ENCODE results near the gene MR1. TPM values are rescaled to one million over a fixed set of nuclear protein-coding genes. Genes with fewer than 3 reads are reported as not detected.
A peak's percentile ranks its signal among the peaks of the same experiment; 100 is the strongest.

The MR1 gene
- total RNA-seq, 2 donors from 2014 or later: 3.0 to 8.7 TPM

GRCh38 chr1:181094416-181095212 lies 60.8 kb downstream of the MR1 start:
- Histone ChIP-seq H3K27ac (peak overlapping the region; percentile 10), H3K9ac (ENCODE audit: low read depth in 2 of 2, low read length in 2 of 2) (no peak overlapping the region), H3K27me3 (no peaks in the 10 kb centered on the region), H3K9me3 (no peaks in the 10 kb centered on the region), H3K4me1 (peaks cover 4% of the 10 kb centered on the region), H3K36me3 (no peaks in the 10 kb centered on the region), H3K4me3 (no peak overlapping the region)
- no peak for DNase-seq
- intact Hi-C loops (cut with DNase I): no loop called here
- TF ChIP-seq, protein P1, sequence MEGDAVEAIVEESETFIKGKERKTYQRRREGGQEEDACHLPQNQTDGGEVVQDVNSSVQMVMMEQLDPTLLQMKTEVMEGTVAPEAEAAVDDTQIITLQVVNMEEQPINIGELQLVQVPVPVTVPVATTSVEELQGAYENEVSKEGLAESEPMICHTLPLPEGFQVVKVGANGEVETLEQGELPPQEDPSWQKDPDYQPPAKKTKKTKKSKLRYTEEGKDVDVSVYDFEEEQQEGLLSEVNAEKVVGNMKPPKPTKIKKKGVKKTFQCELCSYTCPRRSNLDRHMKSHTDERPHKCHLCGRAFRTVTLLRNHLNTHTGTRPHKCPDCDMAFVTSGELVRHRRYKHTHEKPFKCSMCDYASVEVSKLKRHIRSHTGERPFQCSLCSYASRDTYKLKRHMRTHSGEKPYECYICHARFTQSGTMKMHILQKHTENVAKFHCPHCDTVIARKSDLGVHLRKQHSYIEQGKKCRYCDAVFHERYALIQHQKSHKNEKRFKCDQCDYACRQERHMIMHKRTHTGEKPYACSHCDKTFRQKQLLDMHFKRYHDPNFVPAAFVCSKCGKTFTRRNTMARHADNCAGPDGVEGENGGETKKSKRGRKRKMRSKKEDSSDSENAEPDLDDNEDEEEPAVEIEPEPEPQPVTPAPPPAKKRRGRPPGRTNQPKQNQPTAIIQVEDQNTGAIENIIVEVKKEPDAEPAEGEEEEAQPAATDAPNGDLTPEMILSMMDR (IDR thresholded peaks at IDR 0.05): no peak

DNA sequence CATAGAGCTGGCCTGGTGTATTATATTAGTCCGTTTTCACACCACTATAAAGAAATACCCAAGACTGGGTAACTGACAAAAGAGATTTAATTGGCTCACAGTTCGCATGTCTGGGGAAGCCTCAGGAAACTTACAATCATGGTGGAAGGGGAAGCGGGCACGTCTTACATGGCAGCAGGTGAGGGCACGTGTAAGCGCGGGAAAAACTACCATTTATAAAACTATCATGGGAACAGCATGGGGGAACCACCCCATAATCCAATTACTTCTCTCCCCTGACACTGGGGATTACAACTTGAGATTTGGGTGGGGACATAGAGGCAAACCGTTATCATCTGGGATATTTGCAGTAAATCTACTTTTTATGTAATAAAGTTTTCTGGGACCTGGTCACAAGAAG lies 61.5 kb downstream of the MR1 start:
- Histone ChIP-seq H3K4me1 (peaks cover 4% of the 10 kb centered on the region), H3K27me3 (no peaks in the 10 kb centered on the region), H3K27ac (no peak overlapping the region), H3K4me3 (no peak overlapping the region), H3K9ac (ENCODE audit: low read depth in 2 of 2, low read length in 2 of 2) (no peak overlapping the region), H3K9me3 (no peaks in the 10 kb centered on the region), H3K36me3 (no peaks in the 10 kb centered on the region)
- intact Hi-C loops (cut with DNase I): no loop called here
- TF ChIP-seq, protein P1 (IDR thresholded peaks at IDR 0.05): no peak
- no peak for DNase-seq

- Histone ChIP-seq H3K4me3 (no peak overlapping the region), H3K9ac (ENCODE audit: low read depth in 2 of 2, low read length in 2 of 2) (peak overlapping the region in 1 of 2 donors; percentile 36), H3K27me3 (no peaks in the 10 kb centered on the region), H3K9me3 (no peaks in the 10 kb centered on the region), H3K4me1 (peaks cover 4% of the 10 kb centered on the region), H3K27ac (peak overlapping the region; percentile 29), H3K36me3 (no peaks in the 10 kb centered on the region)
- TF ChIP-seq, protein P1 (IDR thresholded peaks at IDR 0.05): no peak
- DNase-seq: no peak
- intact Hi-C loops (cut with DNase I): no loop called here
Measured at GRCh38 chr1:181095763-181096184, 62.0 kb downstream of the MR1 start.

- Histone ChIP-seq H3K9ac (ENCODE audit: low read depth in 2 of 2, low read length in 2 of 2) (peak overlapping the region in 1 of 2 donors; percentile 28), H3K36me3 (no peaks in the 10 kb centered on the region), H3K4me3 (no peak overlapping the region), H3K9me3 (no peaks in the 10 kb centered on the region), H3K4me1 (no peaks in the 10 kb centered on the region), H3K27me3 (no peaks in the 10 kb centered on the region), H3K27ac (no peak overlapping the region)
- intact Hi-C loops (cut with DNase I): no loop called here
- TF ChIP-seq, protein P1 (IDR thresholded peaks at IDR 0.05): no peak
- no peak for DNase-seq
Measured at GRCh38 chr1:181097242-181097641, 63.5 kb downstream of the MR1 start.

GRCh38 chr1:181099152-181100014 lies 65.6 kb downstream of the MR1 start:
- H3K27ac ChIP-seq: no peak overlapping the region
- intact Hi-C loops (cut with DNase I): no loop called here
- H3K36me3 ChIP-seq: no peaks in the 10 kb centered on the region
- H3K9me3 ChIP-seq: no peaks in the 10 kb centered on the region
- H3K4me1 ChIP-seq: peaks cover 3% of the 10 kb centered on the region
- no peak for DNase-seq
- H3K27me3 ChIP-seq: no peaks in the 10 kb centered on the region
- TF ChIP-seq, protein P1 (IDR thresholded peaks at IDR 0.05): no peak
- no peak overlapping the region for H3K4me3 ChIP-seq
- H3K9ac ChIP-seq (ENCODE audit: low read depth in 2 of 2, low read length in 2 of 2): peak overlapping the region in 1 of 2 donors; percentile 2

All from colonic mucosa (tissue), 4 donors.